ENCODE results near the gene SLC38A8. TPM values are rescaled to one million over a fixed set of nuclear protein-coding genes. Genes with fewer than 3 reads are reported as not detected.

The SLC38A8 gene
- total and polyA plus RNA-seq, 4 donors = 0.08 to 1.0 (median 0.32) TPM

DNA sequence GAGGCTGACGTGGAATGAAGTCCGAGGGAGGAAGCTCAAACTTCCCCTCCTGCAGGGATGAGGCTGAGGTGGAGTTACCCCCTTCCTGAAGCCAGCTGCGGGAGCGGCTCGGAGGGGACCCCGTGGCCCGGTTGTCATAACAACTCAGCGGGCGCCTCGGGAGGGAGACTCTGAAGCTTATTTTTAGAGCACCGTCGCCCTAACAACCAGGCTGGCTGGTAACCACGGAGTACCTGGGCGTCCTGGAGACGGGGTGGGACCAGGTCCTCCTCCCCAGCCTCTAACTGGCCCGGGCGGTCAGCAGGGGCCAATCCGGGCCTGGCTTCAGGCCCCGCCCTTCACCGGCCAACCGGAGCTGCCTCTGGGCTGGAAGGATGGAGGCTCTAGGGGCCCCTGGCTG is 46.8 kb downstream of the SLC38A8 start:
- no peaks in the 10 kb centered on the region for H3K4me1 ChIP-seq (ENCODE audit: control insufficient read depth in 4 of 4, insufficient read depth in 4 of 4, low read length in 3 of 4)
- no peaks in the 10 kb centered on the region for H3K27me3 ChIP-seq (ENCODE audit: control insufficient read depth in 4 of 4, insufficient read depth in 4 of 4, low read length in 3 of 4)
- H3K9ac ChIP-seq (ENCODE audit: low read depth in 1 of 2, low read length in 2 of 2) = no peak overlapping the region
- DNase-seq (ENCODE audit: low spot score) = no peak
- 58% methylated on average over 21 of the region's 21 CpGs for WGBS
- TF ChIP-seq EGR1 (IDR thresholded peaks at IDR 0.05; ENCODE audit: low read depth in 2 of 2) = no peak
- H3K36me3 ChIP-seq (ENCODE audit: control insufficient read depth in 4 of 4, insufficient read depth in 3 of 4, low read depth in 1 of 4, low read length in 3 of 4) = peaks cover 0 to 55% (median 14%) of the 10 kb centered on the region in 4 donors
- H3K27ac ChIP-seq (ENCODE audit: low read depth in 1 of 2, low read length in 2 of 2) = no peak overlapping the region
- no peaks in the 10 kb centered on the region for H3K9me3 ChIP-seq (ENCODE audit: control insufficient read depth in 4 of 4, low read length in 3 of 4)
- no peak overlapping the region for H3K4me3 ChIP-seq (ENCODE audit: low read depth in 1 of 3, low read length in 3 of 3)

GRCh38 chr16:83994703-83995102 is 47.9 kb downstream of the SLC38A8 start:
- no peak overlapping the region for H3K27ac ChIP-seq (ENCODE audit: low read depth in 1 of 2, low read length in 2 of 2)
- no peak for TF ChIP-seq FOXA2 (IDR thresholded peaks at IDR 0.05)
- TF ChIP-seq, protein P1, sequence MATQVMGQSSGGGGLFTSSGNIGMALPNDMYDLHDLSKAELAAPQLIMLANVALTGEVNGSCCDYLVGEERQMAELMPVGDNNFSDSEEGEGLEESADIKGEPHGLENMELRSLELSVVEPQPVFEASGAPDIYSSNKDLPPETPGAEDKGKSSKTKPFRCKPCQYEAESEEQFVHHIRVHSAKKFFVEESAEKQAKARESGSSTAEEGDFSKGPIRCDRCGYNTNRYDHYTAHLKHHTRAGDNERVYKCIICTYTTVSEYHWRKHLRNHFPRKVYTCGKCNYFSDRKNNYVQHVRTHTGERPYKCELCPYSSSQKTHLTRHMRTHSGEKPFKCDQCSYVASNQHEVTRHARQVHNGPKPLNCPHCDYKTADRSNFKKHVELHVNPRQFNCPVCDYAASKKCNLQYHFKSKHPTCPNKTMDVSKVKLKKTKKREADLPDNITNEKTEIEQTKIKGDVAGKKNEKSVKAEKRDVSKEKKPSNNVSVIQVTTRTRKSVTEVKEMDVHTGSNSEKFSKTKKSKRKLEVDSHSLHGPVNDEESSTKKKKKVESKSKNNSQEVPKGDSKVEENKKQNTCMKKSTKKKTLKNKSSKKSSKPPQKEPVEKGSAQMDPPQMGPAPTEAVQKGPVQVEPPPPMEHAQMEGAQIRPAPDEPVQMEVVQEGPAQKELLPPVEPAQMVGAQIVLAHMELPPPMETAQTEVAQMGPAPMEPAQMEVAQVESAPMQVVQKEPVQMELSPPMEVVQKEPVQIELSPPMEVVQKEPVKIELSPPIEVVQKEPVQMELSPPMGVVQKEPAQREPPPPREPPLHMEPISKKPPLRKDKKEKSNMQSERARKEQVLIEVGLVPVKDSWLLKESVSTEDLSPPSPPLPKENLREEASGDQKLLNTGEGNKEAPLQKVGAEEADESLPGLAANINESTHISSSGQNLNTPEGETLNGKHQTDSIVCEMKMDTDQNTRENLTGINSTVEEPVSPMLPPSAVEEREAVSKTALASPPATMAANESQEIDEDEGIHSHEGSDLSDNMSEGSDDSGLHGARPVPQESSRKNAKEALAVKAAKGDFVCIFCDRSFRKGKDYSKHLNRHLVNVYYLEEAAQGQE (IDR thresholded peaks at IDR 0.05) = no peak
- TF ChIP-seq GABPA (IDR thresholded peaks at IDR 0.05 in 1 of 2, conservative IDR thresholded peaks at IDR 0.05 in 1 of 2) = no peak
- TF ChIP-seq, protein P2, sequence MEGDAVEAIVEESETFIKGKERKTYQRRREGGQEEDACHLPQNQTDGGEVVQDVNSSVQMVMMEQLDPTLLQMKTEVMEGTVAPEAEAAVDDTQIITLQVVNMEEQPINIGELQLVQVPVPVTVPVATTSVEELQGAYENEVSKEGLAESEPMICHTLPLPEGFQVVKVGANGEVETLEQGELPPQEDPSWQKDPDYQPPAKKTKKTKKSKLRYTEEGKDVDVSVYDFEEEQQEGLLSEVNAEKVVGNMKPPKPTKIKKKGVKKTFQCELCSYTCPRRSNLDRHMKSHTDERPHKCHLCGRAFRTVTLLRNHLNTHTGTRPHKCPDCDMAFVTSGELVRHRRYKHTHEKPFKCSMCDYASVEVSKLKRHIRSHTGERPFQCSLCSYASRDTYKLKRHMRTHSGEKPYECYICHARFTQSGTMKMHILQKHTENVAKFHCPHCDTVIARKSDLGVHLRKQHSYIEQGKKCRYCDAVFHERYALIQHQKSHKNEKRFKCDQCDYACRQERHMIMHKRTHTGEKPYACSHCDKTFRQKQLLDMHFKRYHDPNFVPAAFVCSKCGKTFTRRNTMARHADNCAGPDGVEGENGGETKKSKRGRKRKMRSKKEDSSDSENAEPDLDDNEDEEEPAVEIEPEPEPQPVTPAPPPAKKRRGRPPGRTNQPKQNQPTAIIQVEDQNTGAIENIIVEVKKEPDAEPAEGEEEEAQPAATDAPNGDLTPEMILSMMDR (IDR thresholded peaks at IDR 0.05; ENCODE audit: low read depth, low read length, missing input control) = no peak
- no peak for DNase-seq (ENCODE audit: low spot score)
- H3K36me3 ChIP-seq (ENCODE audit: control insufficient read depth in 4 of 4, insufficient read depth in 3 of 4, low read depth in 1 of 4, low read length in 3 of 4) = peaks cover 4 to 60% (median 13%) of the 10 kb centered on the region in 4 donors
- no peak overlapping the region for H3K4me3 ChIP-seq (ENCODE audit: low read depth in 1 of 3, low read length in 3 of 3)
- 86% methylated on average over 13 of the region's 13 CpGs for WGBS
- no peak overlapping the region for H3K9ac ChIP-seq (ENCODE audit: low read depth in 1 of 2, low read length in 2 of 2)
- no peaks in the 10 kb centered on the region for H3K4me1 ChIP-seq (ENCODE audit: control insufficient read depth in 4 of 4, insufficient read depth in 4 of 4, low read length in 3 of 4)
- no peaks in the 10 kb centered on the region for H3K9me3 ChIP-seq (ENCODE audit: control insufficient read depth in 4 of 4, low read length in 3 of 4)
- no peaks in the 10 kb centered on the region for H3K27me3 ChIP-seq (ENCODE audit: control insufficient read depth in 4 of 4, insufficient read depth in 4 of 4, low read length in 3 of 4)

DNA sequence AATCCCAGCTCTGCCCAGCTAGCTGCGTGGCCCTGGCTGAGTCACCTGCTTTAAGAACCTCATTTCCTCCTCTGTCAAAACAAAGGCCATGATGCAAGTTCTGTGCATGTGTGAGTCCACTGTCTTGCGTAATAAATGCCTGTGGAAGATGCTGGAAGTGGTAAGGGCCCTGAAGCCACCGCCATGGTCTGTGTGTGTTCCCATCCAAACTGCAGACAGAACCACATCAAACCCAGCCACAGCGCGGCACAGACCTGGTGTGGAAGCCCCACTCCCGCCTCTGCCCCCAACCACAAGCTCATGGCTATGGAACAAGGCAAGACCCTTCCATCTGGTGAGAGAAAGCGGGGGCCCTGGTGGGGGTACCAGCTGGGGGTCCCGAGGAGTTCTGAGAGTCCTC is 48.5 kb downstream of the SLC38A8 start:
- WGBS = 88% methylated on average over 8 of the region's 8 CpGs
- DNase-seq (ENCODE audit: low spot score) = no peak
- H3K4me1 ChIP-seq (ENCODE audit: control insufficient read depth in 4 of 4, insufficient read depth in 4 of 4, low read length in 3 of 4) = no peaks in the 10 kb centered on the region
- no peak overlapping the region for H3K9ac ChIP-seq (ENCODE audit: low read depth in 1 of 2, low read length in 2 of 2)
- TF ChIP-seq JUND (IDR thresholded peaks at IDR 0.05) = no peak
- no peak for TF ChIP-seq HNF4A (conservative IDR thresholded peaks at IDR 0.05)
- no peak for TF ChIP-seq SP1 (IDR thresholded peaks at IDR 0.05)
- TF ChIP-seq EGR1 (IDR thresholded peaks at IDR 0.05; ENCODE audit: low read depth in 2 of 2) = no peak
- no peak for TF ChIP-seq MAX (IDR thresholded peaks at IDR 0.05)
- no peak for TF ChIP-seq FOXA2 (IDR thresholded peaks at IDR 0.05)
- TF ChIP-seq NR2F2 (IDR thresholded peaks at IDR 0.05) = no peak
- TF ChIP-seq, protein P3, sequence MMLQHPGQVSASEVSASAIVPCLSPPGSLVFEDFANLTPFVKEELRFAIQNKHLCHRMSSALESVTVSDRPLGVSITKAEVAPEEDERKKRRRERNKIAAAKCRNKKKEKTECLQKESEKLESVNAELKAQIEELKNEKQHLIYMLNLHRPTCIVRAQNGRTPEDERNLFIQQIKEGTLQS (IDR thresholded peaks at IDR 0.05) = no peak
- H3K9me3 ChIP-seq (ENCODE audit: control insufficient read depth in 4 of 4, low read length in 3 of 4) = no peaks in the 10 kb centered on the region
- H3K36me3 ChIP-seq (ENCODE audit: control insufficient read depth in 4 of 4, insufficient read depth in 3 of 4, low read depth in 1 of 4, low read length in 3 of 4) = peaks cover 4 to 60% (median 14%) of the 10 kb centered on the region in 4 donors
- no peaks in the 10 kb centered on the region for H3K27me3 ChIP-seq (ENCODE audit: control insufficient read depth in 4 of 4, insufficient read depth in 4 of 4, low read length in 3 of 4)
- no peak overlapping the region for H3K4me3 ChIP-seq (ENCODE audit: low read depth in 1 of 3, low read length in 3 of 3)
- no peak overlapping the region for H3K27ac ChIP-seq (ENCODE audit: low read depth in 1 of 2, low read length in 2 of 2)

Data from liver (tissue), 9 donors.